ENCODE measurements around the gene GRID1.

The GRID1 gene

GRCh38 chr10:86212391-86212700 lies 154.2 kb downstream of the GRID1 start:
- H3K27ac ChIP-seq, result no peak overlapping the region
- intact Hi-C loops (cut with DNase I; ENCODE audit: low total_unique reads), result no loop called here
- H3K4me3 ChIP-seq, result no peak overlapping the region
- no peaks in the 10 kb centered on the region for H3K9me3 ChIP-seq
- no peaks in the 10 kb centered on the region for H3K27me3 ChIP-seq
- no peak for TF ChIP-seq CTCF (IDR thresholded peaks at IDR 0.05)
- H3K4me1 ChIP-seq, result no peaks in the 10 kb centered on the region
- no peak for DNase-seq
- H3K36me3 ChIP-seq, result no peaks in the 10 kb centered on the region

- Histone ChIP-seq H3K4me1 (no peaks in the 10 kb centered on the region), H3K27me3 (no peaks in the 10 kb centered on the region), H3K36me3 (no peaks in the 10 kb centered on the region), H3K4me3 (no peak overlapping the region), H3K9me3 (no peaks in the 10 kb centered on the region), H3K27ac (no peak overlapping the region)
- no peak for DNase-seq
- intact Hi-C loops (cut with DNase I; ENCODE audit: low total_unique reads), result no loop called here
- no peak for TF ChIP-seq CTCF (IDR thresholded peaks at IDR 0.05)
These were observed 154.8 kb downstream of the GRID1 start for GRCh38 chr10:86211691-86212390.

GRCh38 chr10:86210416-86210815 lies 156.2 kb downstream of the GRID1 start:
- Histone ChIP-seq H3K36me3 (no peaks in the 10 kb centered on the region), H3K9me3 (no peaks in the 10 kb centered on the region), H3K27ac (no peak overlapping the region), H3K27me3 (no peaks in the 10 kb centered on the region), H3K4me3 (no peak overlapping the region), H3K4me1 (no peaks in the 10 kb centered on the region)
- no peak for TF ChIP-seq CTCF (IDR thresholded peaks at IDR 0.05)
- intact Hi-C loops (cut with DNase I; ENCODE audit: low total_unique reads), result no loop called here
- no peak for DNase-seq

- intact Hi-C loops (cut with DNase I; ENCODE audit: low total_unique reads), result no loop called here
- Histone ChIP-seq H3K4me1 (no peaks in the 10 kb centered on the region), H3K27ac (no peak overlapping the region), H3K36me3 (no peaks in the 10 kb centered on the region), H3K4me3 (no peak overlapping the region), H3K9me3 (no peaks in the 10 kb centered on the region), H3K27me3 (no peaks in the 10 kb centered on the region)
- DNase-seq, result no peak
- TF ChIP-seq CTCF (IDR thresholded peaks at IDR 0.05), result no peak
These were observed 156.9 kb downstream of the GRID1 start for GRCh38 chr10:86209726-86210125.

- H3K36me3 ChIP-seq, result no peaks in the 10 kb centered on the region
- H3K4me1 ChIP-seq, result no peaks in the 10 kb centered on the region
- no peak for DNase-seq
- no peaks in the 10 kb centered on the region for H3K9me3 ChIP-seq
- no peaks in the 10 kb centered on the region for H3K27me3 ChIP-seq
- intact Hi-C loops (cut with DNase I; ENCODE audit: low total_unique reads), result no loop called here
- H3K4me3 ChIP-seq, result no peak overlapping the region
- no peak overlapping the region for H3K27ac ChIP-seq
- no peak for TF ChIP-seq CTCF (IDR thresholded peaks at IDR 0.05)
These were observed 159.4 kb downstream of the GRID1 start for GRCh38 chr10:86207226-86207625.

- DNase-seq, result no peak
- Histone ChIP-seq H3K9me3 (no peaks in the 10 kb centered on the region), H3K36me3 (no peaks in the 10 kb centered on the region), H3K4me1 (no peaks in the 10 kb centered on the region), H3K27ac (no peak overlapping the region), H3K4me3 (no peak overlapping the region), H3K27me3 (no peaks in the 10 kb centered on the region)
- TF ChIP-seq CTCF (IDR thresholded peaks at IDR 0.05), result no peak
- intact Hi-C loops (cut with DNase I; ENCODE audit: low total_unique reads), result no loop called here
These were observed 160.4 kb downstream of the GRID1 start for GRCh38 chr10:86206240-86206579.
